Sciatic nerve (tissue), 2 donors: ENCODE data around the gene IQSEC1. TPM values are rescaled to one million over a fixed set of nuclear protein-coding genes. Genes with fewer than 3 reads are reported as not detected.
A peak's percentile ranks its signal among the peaks of the same experiment; 100 is the strongest.

Experiments used
- ATAC-seq: fragments of 200-7000 bp; cut with Tn5 transposase; one replicate; pipeline ENCODE4 v1.9.1; 2020; ENCODE audit warnings: mild to moderate bottlenecking, moderate library complexity
- DNase-seq: peaks from one replicate; pipeline ENCODE4 v3.0.0-alpha.2; 2020; ENCODE audit warnings: low spot score
- intact Hi-C: fragments of 100-400 bp; cut with DNase I; formaldehyde crosslinking; loops from one replicate; pipeline ENCODE4 v1.14.2; 2022
- total RNA-seq: library from RNA; stranded (reverse); fragmentation: NEBNext Ultra II Directional; extraction: Animal tissue kit (Norgen Biotek cat#: 25700); gene quantifications from one replicate; pipeline ENCODE4 v1.2.1, GENCODE V29; 2021
- donor health status: DM: no; HTN: no; CAD: no.
- donor health status: DM: no; HTN: no; CAD: no.

IQSEC1 gene
- total RNA-seq, 1 donor from 2014 or later: 77.5 TPM

- intact Hi-C loops: no loop called here
- no peak for ATAC-seq
- DNase-seq: no peak
These were observed 32.0 kb downstream of the IQSEC1 start for GRCh38 chr3:13041113-13041776.

DNA sequence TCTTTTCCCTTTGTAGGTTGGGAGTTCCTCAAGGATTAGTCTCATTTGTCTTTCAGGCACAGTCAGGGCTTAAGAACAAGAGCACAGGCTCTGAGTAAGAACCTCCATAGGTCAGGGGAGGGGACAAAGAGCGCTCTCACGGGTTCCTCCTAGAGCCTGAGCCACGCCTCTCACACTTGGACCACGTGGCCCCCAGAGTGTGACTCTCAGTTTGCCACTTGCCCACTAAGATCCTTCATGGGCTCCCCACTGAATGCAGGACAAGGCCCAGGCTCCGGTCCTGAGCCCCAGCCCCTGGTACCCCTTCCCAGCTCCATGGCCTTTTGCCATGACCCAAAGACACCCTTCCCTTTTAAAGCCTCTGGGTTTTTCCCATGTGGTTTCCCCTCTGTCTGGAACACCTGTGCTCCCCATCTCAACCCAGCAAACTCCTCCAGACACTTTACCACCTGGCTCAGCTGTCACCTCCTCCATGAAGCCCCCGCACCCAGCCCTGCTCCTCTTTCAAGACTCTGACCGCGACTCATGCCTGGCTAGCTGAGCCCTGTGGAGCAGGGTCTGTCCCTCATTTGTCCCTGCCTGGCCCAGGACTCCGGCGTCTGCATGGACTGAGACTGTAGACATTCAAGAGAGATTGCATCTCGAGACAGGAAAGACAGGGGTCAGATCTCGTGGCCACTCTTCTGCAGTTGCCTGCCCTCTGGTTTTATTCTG lies 32.7 kb downstream of the IQSEC1 start:
- peak; percentile 31 for ATAC-seq
- no peak for DNase-seq
- intact Hi-C loops: no loop called here

GRCh38 chr3:13039213-13039896 lies 33.9 kb downstream of the IQSEC1 start:
- intact Hi-C loops: no loop called here
- DNase-seq: no peak
- ATAC-seq: no peak

DNA sequence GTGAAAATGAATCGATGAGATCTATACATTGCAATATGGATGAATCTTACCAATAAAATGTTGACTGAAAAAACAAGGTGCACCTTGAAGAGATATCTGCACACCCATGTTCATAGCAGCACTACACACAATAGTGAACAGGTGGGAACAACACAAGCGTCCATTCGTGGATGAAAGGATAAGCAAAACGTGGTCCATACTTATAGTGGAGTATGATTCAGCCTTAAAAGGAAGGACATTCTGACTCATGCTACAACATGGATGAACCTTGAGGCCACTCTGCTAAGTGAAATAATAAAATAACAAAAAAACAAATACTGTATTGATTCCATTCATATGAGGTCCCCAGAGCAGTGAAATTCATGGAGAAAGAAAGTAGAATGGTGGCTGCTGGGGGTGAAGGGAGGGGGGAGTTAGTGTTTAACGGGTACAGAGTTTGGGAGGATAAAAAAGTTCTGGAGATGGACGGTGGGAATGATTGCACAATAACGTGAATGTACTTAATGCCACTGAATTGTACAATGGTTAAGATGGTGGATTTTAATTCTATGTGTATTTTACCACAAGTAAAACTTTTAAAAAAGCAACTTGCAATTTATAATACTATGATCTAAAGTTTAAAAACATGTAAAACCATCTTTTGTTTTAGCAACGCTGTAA lies 35.6 kb downstream of the IQSEC1 start:
- DNase-seq (no peak), ATAC-seq (no peak)
- intact Hi-C loops: no loop called here

DNA sequence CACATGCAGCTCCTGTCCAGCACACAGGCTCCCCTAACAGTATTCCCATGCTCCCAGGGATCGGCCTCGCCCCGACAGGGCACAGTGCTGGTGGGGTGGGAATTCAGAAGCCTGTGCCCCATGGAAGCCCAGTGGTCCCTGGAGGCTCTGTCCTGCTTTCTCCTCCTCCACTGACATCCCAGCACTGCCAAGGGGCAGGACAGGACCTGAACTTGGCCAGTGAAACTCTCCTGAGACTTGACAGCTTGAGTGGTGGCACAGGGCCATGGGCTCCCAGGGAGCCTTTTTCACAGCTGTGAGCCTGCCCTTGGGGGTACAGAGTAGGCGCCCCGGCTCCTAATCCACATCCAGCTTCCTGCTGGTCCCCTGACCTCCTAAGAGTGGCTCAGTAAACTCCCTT lies 38.4 kb downstream of the IQSEC1 start:
- no peak for ATAC-seq
- no peak for DNase-seq
- intact Hi-C loops: no loop called here

GRCh38 chr3:13034109-13034800 lies 39.0 kb downstream of the IQSEC1 start:
- ATAC-seq (no peak), DNase-seq (no peak)
- intact Hi-C loops: no loop called here

DNA sequence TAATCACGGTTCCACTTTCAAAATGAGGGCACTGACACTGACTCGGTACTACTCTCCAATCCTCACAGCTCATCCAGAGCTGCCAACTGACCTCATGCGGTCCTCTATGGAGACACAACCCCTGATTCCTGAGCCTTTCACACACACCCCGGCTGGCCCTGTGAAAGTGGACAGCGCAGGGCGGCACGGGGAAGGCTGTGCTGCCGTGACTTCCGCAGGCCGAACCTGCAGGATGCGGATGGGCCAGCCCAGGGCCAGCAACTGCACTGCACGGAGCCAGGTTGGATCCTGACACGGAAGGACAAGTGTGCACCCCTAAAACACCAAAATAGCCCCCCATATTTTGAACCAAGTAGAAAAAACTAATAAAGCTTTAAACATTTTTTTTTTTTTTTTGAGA lies 41.0 kb downstream of the IQSEC1 start:
- no peak for ATAC-seq

GRCh38 chr3:13031621-13032020 lies 41.6 kb downstream of the IQSEC1 start:
- ATAC-seq (no peak), DNase-seq (no peak)
- intact Hi-C loops: no loop called here

More for the DNA sequence above, 41.0 kb downstream of the IQSEC1 start:
- intact Hi-C loops: no loop called here
- DNase-seq: no peak

GRCh38 chr3:13030684-13031083 lies 42.5 kb downstream of the IQSEC1 start:
- ATAC-seq: no peak
- intact Hi-C loops: no loop called here
- DNase-seq: no peak

DNA sequence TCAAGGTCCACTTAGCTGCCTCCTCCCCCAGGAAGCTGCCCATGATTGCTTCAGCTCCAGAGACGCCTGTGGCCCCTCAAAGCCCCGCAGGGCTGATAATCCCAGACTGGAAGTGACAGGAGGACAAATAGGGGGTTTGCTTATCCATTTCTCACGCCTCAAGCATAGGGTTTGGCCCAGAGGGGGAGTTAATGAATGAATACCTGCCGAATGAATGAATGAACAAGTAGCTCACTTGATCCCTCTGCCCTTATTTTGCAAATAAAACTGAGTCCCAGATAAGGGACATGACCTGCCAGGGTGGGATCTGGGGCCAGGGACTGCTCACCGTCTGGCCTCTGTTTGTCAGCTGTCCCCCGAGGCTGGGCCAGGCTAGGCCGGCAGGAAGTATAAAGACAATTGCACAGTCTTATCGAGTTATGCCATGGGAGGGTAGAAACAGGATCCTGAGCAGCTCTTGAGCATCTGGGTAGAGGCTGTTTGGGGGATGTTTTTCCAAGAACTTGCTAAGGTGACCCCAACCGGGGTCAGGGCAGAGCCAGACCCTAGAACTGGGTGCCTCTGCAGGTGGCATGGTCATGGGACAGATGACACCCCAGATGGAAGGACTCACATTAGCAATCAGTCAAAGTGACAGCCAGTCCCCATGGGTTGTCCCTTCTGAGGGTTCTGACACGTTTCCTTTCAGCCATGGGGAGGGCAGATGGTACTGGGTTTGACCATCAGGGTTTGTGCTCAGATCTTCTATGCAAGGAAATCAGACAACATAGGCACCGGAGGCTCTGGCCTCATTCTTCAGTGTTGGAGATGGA lies 45.0 kb downstream of the IQSEC1 start:
- DNase-seq (no peak), ATAC-seq (no peak)
- intact Hi-C loops: loop anchor here (1.0 kb wide), 1 partner anchor 31 kb away; no protein-coding TSS in a partner anchor

DNA sequence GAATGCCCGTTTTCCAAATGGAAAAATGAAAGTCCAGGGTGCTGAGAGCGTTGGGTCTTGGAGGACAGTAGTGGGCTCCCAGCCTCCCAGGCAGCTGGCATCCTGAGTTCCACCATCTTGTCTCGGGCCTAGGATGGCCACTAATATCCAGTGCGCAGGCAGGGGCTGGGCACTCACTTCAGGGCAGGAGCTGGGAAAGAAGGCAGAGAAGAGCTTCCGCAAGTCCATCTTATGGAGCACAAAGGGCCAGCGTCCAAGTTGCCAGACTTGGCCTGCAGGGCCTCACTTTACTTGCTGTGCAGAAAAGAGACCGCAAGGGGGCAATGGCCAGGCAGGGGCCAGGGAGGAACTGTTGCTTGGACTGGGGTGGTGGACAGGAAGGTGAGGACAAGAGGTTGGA lies 46.1 kb downstream of the IQSEC1 start:
- ATAC-seq (no peak), DNase-seq (no peak)
- intact Hi-C loops: no loop called here

GRCh38 chr3:13026534-13026933 lies 46.7 kb downstream of the IQSEC1 start:
- no peak for DNase-seq
- intact Hi-C loops: no loop called here
- ATAC-seq: no peak

DNA sequence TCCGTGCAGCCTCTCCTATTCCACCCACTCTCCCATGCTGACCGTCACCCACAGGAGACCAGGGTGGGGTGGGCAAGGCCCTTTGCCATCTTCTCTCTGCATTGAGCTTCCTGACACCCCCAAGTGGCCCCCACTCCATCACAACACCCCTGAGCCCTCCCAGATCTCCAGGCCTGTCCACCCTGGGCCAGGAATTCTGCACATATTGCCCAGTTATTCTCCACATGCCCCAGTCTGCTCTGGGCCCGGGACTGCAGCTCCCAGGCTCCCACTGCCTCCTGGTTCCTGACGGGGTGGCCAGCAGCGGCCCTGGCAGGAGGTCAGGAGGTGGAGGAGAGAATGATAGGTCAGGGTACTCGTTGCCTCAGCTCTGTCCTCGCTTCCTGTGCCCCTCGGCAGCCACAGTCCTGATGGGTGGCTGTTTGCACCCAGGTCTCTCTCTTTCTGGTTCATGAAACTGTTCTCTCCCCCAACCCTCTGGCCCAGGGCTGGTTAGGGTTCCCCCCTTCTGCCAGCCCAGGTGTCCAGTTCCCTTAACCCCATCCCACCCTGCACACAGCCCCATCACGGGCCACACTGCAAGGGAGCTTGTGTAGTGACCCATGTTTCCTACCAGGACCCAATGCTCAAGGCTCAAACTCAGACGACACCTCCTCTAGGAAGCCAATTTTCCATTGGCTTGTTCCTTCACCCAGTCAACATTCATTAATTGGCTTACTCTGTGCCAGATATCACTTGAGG lies 47.3 kb downstream of the IQSEC1 start:
- ATAC-seq: no peak

DNA sequence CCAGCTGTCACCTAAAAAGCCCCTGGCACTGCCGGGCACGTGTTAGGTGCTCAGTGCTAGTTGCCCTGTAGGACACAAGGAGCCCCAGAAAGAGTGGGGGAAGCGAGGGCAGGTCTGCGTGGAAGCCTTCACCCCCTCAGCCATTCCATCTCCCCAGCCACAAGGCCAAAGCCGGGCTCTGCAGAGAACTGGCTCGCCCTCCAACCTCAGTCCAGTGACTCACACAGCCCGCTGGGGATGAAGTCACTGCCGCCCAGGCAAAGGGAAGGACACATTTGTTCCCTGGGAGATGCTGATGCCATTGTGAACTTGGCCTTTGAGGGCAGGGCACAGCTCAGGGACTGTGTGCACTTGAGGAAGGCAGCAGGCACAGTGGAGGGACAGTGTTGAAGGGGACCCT lies 48.1 kb downstream of the IQSEC1 start:
- ATAC-seq (no peak), DNase-seq (no peak)
- intact Hi-C loops: no loop called here

More for the DNA sequence above, 47.3 kb downstream of the IQSEC1 start:
- intact Hi-C loops: no loop called here
- DNase-seq: no peak

DNA sequence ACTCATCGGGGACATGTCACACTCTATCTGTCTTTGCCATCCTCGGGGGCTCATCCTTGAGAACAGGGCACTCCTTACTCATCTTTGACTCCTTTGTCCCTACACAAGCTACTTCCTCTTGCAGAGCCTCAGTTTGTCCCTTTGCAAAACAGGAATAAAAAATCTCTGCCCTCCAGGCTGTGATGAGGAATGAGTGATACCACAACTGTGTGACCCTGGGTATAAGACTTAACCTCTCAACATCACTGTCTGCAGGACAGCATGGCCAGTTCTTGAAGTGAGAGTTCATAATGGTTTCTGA lies 48.5 kb downstream of the IQSEC1 start:
- intact Hi-C loops: no loop called here
- no peak for DNase-seq
- no peak for ATAC-seq

DNA sequence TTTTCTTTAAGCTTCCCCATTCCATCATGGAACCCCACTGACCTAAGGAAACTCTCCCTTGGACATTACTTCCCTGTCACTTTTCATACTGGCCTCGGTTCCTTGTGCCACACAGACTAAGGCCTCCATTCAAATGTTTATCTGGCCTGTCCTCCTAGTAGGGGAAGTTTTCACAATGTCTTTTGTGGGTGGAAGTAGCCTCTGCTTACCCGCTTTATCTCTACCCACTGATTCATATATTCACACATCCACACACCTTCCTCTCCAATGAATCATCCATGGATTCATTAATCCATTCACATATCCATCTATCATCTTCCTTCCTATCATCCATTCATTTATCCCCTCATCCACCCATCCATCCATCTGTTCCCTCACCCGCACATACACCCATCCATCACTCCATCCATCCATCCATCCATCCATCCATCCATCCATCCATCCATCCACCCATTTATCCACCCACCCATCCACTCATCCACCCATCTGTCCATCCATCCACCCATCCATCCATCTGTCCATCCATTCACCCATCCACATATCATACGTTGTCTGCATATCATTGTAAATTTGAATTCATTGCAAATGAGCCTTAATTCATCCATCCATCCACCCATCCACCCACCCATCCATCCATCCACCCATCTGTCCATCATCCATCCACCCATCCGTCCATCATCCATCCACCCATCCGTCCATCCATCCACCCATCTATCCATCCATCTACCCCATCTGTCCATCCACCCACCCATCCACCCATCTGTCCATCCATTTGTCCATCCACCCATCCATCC lies 49.1 kb downstream of the IQSEC1 start:
- ATAC-seq (no peak), DNase-seq (no peak)
- intact Hi-C loops: no loop called here
